ENCODE measurements around the gene CEP112.

DNA sequence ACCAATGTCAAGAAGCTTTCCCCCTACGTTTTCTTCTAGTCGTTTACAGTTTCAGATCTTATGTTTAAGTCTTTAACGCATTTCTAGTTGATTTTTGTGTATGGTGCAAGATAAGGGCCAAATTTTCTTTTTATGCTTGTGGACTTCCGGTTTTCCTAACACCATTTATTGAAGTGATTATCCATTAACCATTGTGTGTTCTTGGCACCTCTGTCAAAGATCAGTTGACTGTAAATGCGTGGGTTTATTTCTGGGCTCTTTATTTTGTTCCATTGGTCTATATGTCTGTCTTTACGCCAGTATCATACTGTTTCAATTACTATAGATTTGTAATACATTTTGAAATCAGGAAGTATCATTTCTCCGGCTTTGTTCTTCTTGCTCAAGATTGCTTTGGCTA is 49.5 kb downstream of the CEP112 start:
- TF ChIP-seq NFE2L2 (IDR thresholded peaks at IDR 0.05; ENCODE audit: low read depth, low read length) (no peak), CEBPB (IDR thresholded peaks at IDR 0.05; ENCODE audit: low read depth, low read length) (no peak), MXI1 (IDR thresholded peaks at IDR 0.05; ENCODE audit: borderline replicate concordance, low read depth, low read length) (no peak)

All from IMR-90 (cell line).